Activated T-helper 2 cell treated with anti-CD3 and anti-CD28 coated beads, Interferon-gamma antibody, Interleukin-2, Interleukin-4, amounts not matched to agents 10 μg/mL and 5 μg/mL and 100 μg/mL, durations not matched to agents 14 hours and 24 hours and 36 hours (primary cell): ENCODE measurements around the gene MMP2. TPM values are rescaled to one million over a fixed set of nuclear protein-coding genes. Genes with fewer than 3 reads are reported as not detected.

Source experiments
- DNase-seq: peaks from one replicate; pipeline ENCODE4 v3.0.0; 2021; ENCODE audit warnings: low spot score
- H3K27ac Mint-ChIP-seq: one replicate; pipeline ENCODE4 v1.8.0; 2021; ENCODE audit warnings: mixed read lengths
- H3K27me3 Mint-ChIP-seq: one replicate; pipeline ENCODE4 v1.8.0; 2021; ENCODE audit warnings: low read depth, mixed read lengths
- H3K36me3 Mint-ChIP-seq: one replicate; pipeline ENCODE4 v1.8.0; 2021; ENCODE audit warnings: low read depth, mixed read lengths
- H3K4me1 Mint-ChIP-seq: one replicate; pipeline ENCODE4 v1.8.0; 2021; ENCODE audit warnings: low read depth, mixed read lengths
- H3K4me3 Mint-ChIP-seq: one replicate; pipeline ENCODE4 v1.8.0; 2021; ENCODE audit warnings: low read depth, mild to moderate bottlenecking, moderate library complexity, mixed read lengths
- H3K9me3 Mint-ChIP-seq: one replicate; pipeline ENCODE4 v1.8.0; 2021; ENCODE audit warnings: mixed read lengths
- intact Hi-C: fragments of 100-400 bp; cut with micrococcal nuclease; formaldehyde crosslinking; loops from one replicate; pipeline ENCODE4 v1.15.1; 2023
- total RNA-seq: library from RNA; stranded (reverse); gene quantifications from 2 replicates; pipeline ENCODE4 v1.2.3, GENCODE V29; 2022

MMP2 gene
- total RNA-seq, 1 donor from 2014 or later, result 0.34 TPM

- no peak for DNase-seq
- intact Hi-C loops, result no loop called here
- peaks cover 13% of the 10 kb centered on the region for H3K36me3 Mint-ChIP-seq
- H3K27ac Mint-ChIP-seq, result no peak overlapping the region
- peaks cover 11% of the 10 kb centered on the region for H3K4me1 Mint-ChIP-seq
- peaks cover 26% of the 10 kb centered on the region for H3K27me3 Mint-ChIP-seq
- H3K4me3 Mint-ChIP-seq, result no peak overlapping the region
- peaks cover 45% of the 10 kb centered on the region for H3K9me3 Mint-ChIP-seq
Observed at GRCh38 chr16:55513616-55514015, 34.6 kb downstream of the MMP2 start.

DNA sequence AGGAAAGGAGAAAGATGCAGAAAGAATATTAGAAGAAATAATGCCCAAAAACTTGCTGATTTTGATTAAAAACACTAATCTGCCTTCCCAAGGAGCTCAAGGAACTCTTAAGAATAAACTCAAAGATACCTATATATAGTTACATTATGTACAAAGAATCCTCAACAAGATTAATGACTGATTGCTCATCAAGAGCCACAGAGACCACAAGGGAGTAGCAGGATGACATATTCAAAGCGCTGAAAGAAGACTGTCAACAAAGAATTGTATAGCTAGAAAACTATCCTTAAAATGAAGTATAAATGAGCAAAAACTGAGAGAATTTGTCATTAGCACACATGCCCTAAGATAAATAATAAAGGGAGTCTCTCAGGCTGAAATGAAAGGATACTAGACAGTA is 36.1 kb downstream of the MMP2 start:
- H3K4me1 Mint-ChIP-seq, result peaks cover 3% of the 10 kb centered on the region
- H3K27me3 Mint-ChIP-seq, result peaks cover 16% of the 10 kb centered on the region
- H3K4me3 Mint-ChIP-seq, result no peak overlapping the region
- peaks cover 13% of the 10 kb centered on the region for H3K36me3 Mint-ChIP-seq
- no peak overlapping the region for H3K27ac Mint-ChIP-seq
- intact Hi-C loops, result no loop called here
- peaks cover 53% of the 10 kb centered on the region for H3K9me3 Mint-ChIP-seq
- no peak for DNase-seq

DNA sequence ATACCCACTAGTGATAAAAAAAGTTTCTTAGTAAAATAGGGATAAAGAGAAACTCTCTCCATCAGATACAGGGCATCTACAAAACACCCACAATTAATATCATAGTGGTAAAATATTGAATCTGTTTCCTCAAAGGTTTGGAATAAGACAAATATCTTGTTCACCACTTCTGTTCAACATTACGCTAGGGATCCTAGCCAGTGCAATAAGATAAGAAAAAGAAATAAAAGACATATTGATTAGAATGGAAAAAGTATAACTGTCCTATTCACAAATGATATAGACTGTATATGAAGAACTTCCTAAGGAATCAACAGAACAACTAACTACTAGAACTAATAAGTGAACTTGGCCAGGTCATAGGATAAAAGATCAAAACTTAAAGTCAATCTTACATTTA is 42.8 kb downstream of the MMP2 start:
- H3K9me3 Mint-ChIP-seq, result peaks cover 23% of the 10 kb centered on the region
- intact Hi-C loops, result no loop called here
- H3K27me3 Mint-ChIP-seq, result peaks cover 3% of the 10 kb centered on the region
- H3K4me3 Mint-ChIP-seq, result no peak overlapping the region
- no peak for DNase-seq
- no peak overlapping the region for H3K27ac Mint-ChIP-seq
- no peaks in the 10 kb centered on the region for H3K36me3 Mint-ChIP-seq
- H3K4me1 Mint-ChIP-seq, result no peaks in the 10 kb centered on the region

DNA sequence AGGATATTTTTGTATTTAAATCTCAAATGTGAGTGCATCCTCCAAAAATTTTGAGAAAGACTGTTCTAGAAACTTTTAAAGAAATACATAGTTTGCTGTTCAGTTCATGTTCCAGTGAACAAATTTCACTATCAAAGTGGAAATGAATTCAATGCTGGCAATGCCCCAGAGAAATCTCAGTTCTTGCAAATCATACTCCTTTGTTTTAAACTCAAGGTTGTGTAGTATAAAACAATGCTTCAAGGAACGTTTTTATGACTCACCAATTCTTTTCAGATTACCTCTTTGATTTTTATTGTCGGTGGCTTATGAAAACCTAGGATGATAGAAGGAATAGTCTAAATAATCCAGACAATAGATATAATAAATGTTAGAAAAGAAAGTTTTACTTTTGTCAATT is 47.4 kb downstream of the MMP2 start:
- peaks cover 9% of the 10 kb centered on the region for H3K9me3 Mint-ChIP-seq
- no peaks in the 10 kb centered on the region for H3K36me3 Mint-ChIP-seq
- no peak for DNase-seq
- intact Hi-C loops, result no loop called here
- peaks cover 8% of the 10 kb centered on the region for H3K27me3 Mint-ChIP-seq
- H3K4me3 Mint-ChIP-seq, result no peak overlapping the region
- H3K4me1 Mint-ChIP-seq, result no peaks in the 10 kb centered on the region
- H3K27ac Mint-ChIP-seq, result no peak overlapping the region

GRCh38 chr16:55527885-55528284 is 48.9 kb downstream of the MMP2 start:
- peaks cover 8% of the 10 kb centered on the region for H3K27me3 Mint-ChIP-seq
- H3K9me3 Mint-ChIP-seq, result no peaks in the 10 kb centered on the region
- DNase-seq, result no peak
- no peak overlapping the region for H3K27ac Mint-ChIP-seq
- no peaks in the 10 kb centered on the region for H3K4me1 Mint-ChIP-seq
- no peak overlapping the region for H3K4me3 Mint-ChIP-seq
- H3K36me3 Mint-ChIP-seq, result no peaks in the 10 kb centered on the region
- intact Hi-C loops, result no loop called here

- H3K27me3 Mint-ChIP-seq, result peaks cover 8% of the 10 kb centered on the region
- H3K4me1 Mint-ChIP-seq, result no peaks in the 10 kb centered on the region
- H3K27ac Mint-ChIP-seq, result no peak overlapping the region
- DNase-seq, result no peak
- H3K4me3 Mint-ChIP-seq, result no peak overlapping the region
- intact Hi-C loops, result no loop called here
- no peaks in the 10 kb centered on the region for H3K36me3 Mint-ChIP-seq
- no peaks in the 10 kb centered on the region for H3K9me3 Mint-ChIP-seq
Observed at GRCh38 chr16:55529018-55529417, 50.0 kb downstream of the MMP2 start.

- Mint-ChIP-seq H3K27ac (no peak overlapping the region), H3K4me3 (no peak overlapping the region), H3K4me1 (no peaks in the 10 kb centered on the region), H3K27me3 (peaks cover 4% of the 10 kb centered on the region), H3K9me3 (no peaks in the 10 kb centered on the region), H3K36me3 (no peaks in the 10 kb centered on the region)
- intact Hi-C loops, result no loop called here
- no peak for DNase-seq
Observed at GRCh38 chr16:55530316-55530856, 51.4 kb downstream of the MMP2 start.

- DNase-seq, result no peak
- peaks cover 5% of the 10 kb centered on the region for H3K27me3 Mint-ChIP-seq
- H3K9me3 Mint-ChIP-seq, result no peaks in the 10 kb centered on the region
- intact Hi-C loops, result no loop called here
- no peaks in the 10 kb centered on the region for H3K36me3 Mint-ChIP-seq
- no peak overlapping the region for H3K27ac Mint-ChIP-seq
- no peaks in the 10 kb centered on the region for H3K4me1 Mint-ChIP-seq
- H3K4me3 Mint-ChIP-seq, result no peak overlapping the region
Observed at GRCh38 chr16:55532227-55532626, 53.2 kb downstream of the MMP2 start.

DNA sequence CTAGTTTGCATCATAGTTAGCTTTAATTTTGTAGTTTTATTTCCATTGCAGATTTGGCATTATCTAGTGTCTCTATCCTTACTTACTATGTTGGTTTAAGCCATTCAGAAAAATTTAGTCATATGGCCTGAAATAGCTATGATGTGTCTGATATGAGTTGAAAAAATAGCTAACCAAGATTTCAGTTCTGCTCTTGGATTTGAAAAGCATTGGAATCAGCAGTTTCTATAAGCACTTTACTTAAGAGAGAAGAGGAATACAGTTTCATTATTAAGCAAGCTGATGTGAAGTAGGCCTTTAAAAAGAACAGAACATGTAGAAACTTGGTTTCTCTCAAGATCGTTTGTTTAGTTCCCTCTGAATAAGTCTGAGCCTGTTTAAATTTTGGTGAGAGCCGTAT is 55.8 kb downstream of the MMP2 start:
- Mint-ChIP-seq H3K27ac (no peak overlapping the region), H3K4me1 (no peaks in the 10 kb centered on the region), H3K4me3 (no peak overlapping the region), H3K36me3 (no peaks in the 10 kb centered on the region), H3K27me3 (peaks cover 4% of the 10 kb centered on the region), H3K9me3 (no peaks in the 10 kb centered on the region)
- intact Hi-C loops, result no loop called here
- no peak for DNase-seq

DNA sequence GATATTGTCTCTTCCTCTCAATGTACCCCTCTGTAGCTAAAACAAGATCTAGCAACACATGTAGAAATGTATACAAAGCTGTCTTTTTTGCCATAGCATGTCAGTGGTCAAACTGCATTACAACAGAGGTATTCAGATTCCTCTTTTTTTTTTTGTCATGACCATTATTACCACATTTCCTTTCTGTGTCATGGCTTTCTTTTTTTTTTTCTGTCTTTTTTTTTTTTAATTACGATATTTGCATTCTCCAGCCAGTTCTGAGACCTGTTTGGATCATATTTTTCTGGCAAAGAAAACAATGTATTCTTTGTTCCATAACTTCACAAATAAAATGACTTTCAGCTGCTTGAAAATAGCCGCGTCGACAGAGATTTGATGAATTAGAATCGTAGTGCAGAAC is 60.1 kb downstream of the MMP2 start:
- no peaks in the 10 kb centered on the region for H3K9me3 Mint-ChIP-seq
- H3K27me3 Mint-ChIP-seq, result peaks cover 3% of the 10 kb centered on the region
- DNase-seq, result no peak
- no peak overlapping the region for H3K27ac Mint-ChIP-seq
- H3K4me3 Mint-ChIP-seq, result no peak overlapping the region
- no peaks in the 10 kb centered on the region for H3K4me1 Mint-ChIP-seq
- no peaks in the 10 kb centered on the region for H3K36me3 Mint-ChIP-seq
- intact Hi-C loops, result no loop called here

GRCh38 chr16:55539488-55539887 is 60.5 kb downstream of the MMP2 start:
- H3K27ac Mint-ChIP-seq, result no peak overlapping the region
- H3K4me1 Mint-ChIP-seq, result no peaks in the 10 kb centered on the region
- intact Hi-C loops, result no loop called here
- no peaks in the 10 kb centered on the region for H3K36me3 Mint-ChIP-seq
- H3K27me3 Mint-ChIP-seq, result peaks cover 3% of the 10 kb centered on the region
- no peak overlapping the region for H3K4me3 Mint-ChIP-seq
- DNase-seq, result no peak
- H3K9me3 Mint-ChIP-seq, result no peaks in the 10 kb centered on the region

GRCh38 chr16:55540221-55540620 is 61.2 kb downstream of the MMP2 start:
- intact Hi-C loops, result loop anchor here (5.0 kb wide), 2 partner anchors 38 to 162 kb away; no protein-coding TSS in a partner anchor
- DNase-seq, result no peak
- H3K36me3 Mint-ChIP-seq, result no peaks in the 10 kb centered on the region
- H3K27ac Mint-ChIP-seq, result no peak overlapping the region
- H3K9me3 Mint-ChIP-seq, result no peaks in the 10 kb centered on the region
- H3K4me3 Mint-ChIP-seq, result no peak overlapping the region
- H3K4me1 Mint-ChIP-seq, result no peaks in the 10 kb centered on the region
- H3K27me3 Mint-ChIP-seq, result peaks cover 3% of the 10 kb centered on the region

- no peak for DNase-seq
- no peaks in the 10 kb centered on the region for H3K36me3 Mint-ChIP-seq
- H3K27ac Mint-ChIP-seq, result no peak overlapping the region
- H3K4me1 Mint-ChIP-seq, result no peaks in the 10 kb centered on the region
- H3K9me3 Mint-ChIP-seq, result no peaks in the 10 kb centered on the region
- intact Hi-C loops, result loop anchor here (1.0 to 5.0 kb wide), 3 partner anchors 40 to 160 kb away; no protein-coding TSS in a partner anchor
- no peaks in the 10 kb centered on the region for H3K27me3 Mint-ChIP-seq
- no peak overlapping the region for H3K4me3 Mint-ChIP-seq
Observed at GRCh38 chr16:55542459-55543082, 63.6 kb downstream of the MMP2 start.
